HT1080 (cell line): Measurements from ENCODE around the gene DDX24. TPM values are rescaled to one million over a fixed set of nuclear protein-coding genes. Genes with fewer than 3 reads are reported as not detected.

Experiments
- DNase-seq: peaks from one replicate; pipeline ENCODE4 v3.0.0-alpha.2; 2015; ENCODE audit warnings: low read depth
- total RNA-seq: library from RNA; depleted of rRNA; stranded (reverse); fragments of >200 nt; shearing (Covaris generic); gene quantifications from 2 replicates; pipeline ENCODE4 v1.2.3, GENCODE V29; 2014

The DDX24 gene
- total RNA-seq, 1 experiment from 2014 or later = 197 TPM

DNA sequence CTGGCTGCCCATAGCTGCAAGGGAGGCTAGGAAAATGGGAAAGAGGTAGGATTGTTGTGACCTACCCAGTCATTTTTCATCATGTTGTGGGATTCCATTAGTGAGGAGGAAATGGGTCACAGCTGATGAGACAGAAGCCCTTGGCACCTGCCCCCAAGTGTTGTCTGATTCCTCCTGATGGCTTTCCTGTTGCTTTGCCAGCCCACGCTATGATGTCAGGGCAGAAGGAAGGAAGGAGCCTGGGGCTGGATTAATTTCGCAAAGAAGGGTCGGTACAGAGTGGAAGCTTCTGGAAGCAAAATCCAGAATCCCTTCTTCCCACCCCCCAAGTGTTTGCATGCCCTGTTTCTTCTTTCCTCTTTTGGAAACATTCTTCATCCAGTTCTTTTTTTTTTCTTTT, 46.1 kb downstream of the DDX24 start:
- no peak for DNase-seq

DNA sequence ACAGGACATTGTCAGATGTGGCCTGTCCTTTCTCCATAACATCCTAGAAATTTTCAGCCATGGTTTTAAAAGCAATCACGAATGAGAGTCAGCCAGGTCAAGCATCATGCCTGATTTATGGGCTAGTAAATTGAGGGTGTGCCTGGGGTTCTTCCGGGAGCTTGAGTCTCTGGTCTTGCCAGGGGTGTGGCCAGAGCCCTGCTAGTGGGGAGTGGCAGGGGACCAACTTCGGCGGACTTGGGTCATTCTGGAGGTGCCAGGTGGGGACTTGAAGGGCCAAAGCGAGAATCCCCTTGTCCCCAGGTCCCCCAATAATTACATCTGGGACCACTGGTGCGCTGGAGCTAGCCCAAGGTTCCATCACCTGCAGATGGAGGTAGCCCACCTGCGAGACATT, 49.1 kb downstream of the DDX24 start:
- no peak for DNase-seq

DNA sequence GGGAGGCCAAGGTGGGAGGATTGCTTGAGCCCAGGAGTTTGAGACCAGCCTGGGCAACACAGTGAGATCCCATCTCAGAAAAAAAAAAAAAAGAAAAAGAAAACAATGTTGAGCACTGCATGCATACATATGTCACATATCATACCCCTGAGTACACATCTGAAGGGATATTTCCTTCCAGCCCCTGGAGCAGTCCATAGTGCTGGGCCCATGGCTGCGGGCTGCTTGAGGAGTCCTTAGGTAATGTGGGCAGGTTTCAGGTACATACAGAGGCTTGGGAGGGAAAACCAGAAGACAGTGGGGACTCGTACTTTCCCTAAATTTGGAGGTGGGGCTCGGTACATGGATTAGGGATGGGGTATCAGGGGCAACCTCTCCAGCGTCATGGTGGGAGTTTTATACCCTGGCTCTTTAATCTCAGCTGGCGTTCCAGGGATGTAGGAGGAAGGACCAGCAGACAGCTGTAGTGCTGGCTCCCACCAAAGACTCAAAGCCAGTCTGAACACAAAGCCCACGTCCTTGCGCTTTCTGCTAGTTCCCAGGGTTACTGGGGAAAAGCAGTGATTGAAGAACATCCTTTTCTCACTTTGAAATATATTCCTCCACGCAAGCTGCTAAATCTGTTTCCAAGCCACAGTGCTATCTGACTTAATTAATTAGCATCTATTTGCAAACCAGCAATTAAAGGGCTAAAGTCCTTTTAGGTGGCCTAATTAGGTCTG, 49.7 kb downstream of the DDX24 start:
- no peak for DNase-seq

DNA sequence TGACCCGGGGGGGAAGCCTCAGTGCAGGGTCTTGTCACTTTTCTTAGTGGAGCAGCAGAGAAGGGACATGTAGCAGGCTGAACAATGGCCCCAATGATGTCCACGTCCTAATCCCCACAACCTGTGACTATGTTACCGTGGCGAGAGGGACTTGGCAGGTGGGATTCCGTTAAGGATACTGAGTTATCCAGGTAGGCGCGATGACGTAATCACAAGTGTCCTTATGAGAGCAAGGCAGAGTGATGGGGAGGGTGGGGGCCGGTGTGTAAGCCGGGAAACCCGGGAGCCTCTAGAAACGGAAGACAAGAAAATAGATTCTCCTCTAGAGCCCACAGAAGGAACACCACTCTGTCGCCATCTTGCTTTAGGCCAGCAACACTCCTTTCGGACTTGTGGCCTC, 50.4 kb downstream of the DDX24 start:
- no peak for DNase-seq

DNA sequence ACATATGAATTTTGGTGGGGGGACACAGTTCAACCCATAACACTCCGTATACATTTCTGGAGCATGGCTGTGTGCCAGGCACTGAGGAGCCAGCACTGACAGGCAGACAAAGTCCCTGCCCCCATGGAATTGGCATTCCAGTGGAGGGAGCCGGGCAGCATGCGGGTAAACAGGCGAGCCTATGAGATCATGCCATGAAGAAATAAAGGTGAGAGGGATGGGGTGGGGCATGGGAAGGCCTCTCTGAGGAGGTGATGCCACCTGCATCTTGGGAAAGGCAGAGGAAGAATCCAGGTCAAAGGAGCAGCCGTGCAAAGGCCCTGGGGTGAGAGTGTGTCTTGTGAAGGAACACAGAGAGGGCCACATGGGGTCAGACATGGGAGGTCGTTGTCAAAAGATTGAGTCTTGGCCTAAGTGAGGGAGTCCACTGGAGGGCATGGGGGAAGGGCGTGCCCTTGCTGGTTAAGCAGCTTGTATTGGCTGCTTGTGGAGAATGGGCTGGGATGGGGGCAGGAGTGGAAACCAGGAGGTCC, 51.3 kb downstream of the DDX24 start:
- DNase-seq = no peak

DNA sequence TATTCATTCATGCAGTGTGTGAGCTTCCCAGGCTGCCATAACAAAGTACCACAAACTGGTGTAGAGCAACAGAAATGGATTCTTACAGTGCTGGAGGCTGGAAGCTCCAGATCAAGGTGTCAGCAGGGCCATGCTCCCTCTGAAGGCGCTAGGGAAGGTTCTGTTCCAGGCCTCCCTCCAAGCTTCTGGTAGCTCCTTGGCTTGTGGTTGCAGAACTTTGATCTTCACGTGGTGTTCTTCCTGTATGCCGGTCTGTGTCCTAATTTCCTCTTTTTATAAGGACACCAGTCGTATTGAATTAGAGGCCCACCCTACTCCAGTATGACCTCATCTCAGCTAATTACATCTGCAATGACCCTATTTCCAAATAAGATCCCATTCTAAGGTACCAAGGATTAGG, 51.7 kb downstream of the DDX24 start:
- no peak for DNase-seq

DNA sequence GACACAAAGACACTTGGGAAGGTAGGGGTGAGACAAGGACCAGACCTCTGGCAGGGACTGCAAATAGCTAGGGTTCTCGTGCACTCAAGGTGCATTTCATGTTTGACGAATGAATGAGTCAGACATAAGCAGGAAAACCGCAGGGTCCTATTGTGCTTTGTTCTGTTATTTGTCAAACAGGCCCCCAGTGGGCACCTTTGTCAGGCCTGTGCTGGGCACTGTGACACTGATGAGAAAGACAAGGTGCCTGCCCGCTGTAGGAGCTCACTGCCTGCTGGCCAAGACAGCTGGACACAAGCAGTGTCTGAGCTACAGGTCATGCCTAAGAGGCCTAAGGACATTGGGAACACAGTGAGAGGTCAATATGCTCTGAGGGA, 52.6 kb downstream of the DDX24 start:
- peak; percentile 95 for DNase-seq

DNA sequence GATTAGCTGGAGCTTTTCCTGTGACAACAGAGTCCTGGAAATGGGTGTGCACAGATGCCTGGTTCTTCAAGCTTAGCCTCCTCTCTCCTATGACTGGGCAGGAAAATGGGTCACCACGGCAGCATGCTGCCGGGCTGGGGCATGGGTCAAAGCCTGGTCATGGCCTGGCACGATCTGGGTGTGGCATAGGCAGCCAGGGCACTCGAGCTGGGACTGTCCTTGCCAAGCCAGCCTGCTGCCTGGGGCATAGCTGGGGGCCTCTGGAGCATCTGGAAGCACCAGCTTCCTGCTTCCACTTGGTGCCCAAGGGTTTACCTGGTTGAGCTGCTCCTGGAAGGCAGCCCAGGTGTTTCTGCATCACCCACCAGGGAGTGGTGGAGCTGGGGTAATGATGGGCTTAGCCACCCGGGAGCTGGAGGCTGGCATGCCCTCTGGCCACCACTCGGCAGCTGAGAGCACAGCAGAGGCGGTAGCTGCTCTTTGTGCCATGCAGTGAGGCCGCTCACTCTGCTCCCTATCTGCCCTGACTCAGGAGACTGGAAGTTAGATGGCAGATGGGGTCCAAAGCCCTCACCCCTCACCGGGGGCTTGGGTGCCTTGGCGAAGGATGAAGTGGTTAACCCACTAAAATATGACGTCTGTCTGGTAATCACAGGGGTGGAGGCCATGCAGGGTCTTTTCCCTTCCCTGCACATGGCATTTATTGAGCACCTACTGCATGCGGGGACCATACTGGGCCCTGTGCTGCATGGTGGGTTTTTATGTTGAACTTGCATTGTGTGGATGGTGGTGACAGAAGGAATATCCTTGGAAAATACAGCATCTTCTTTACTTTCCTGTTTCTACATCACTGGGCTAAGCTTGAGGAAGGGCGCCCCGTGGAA, 53.2 kb downstream of the DDX24 start:
- peak; percentile 30 for DNase-seq

DNA sequence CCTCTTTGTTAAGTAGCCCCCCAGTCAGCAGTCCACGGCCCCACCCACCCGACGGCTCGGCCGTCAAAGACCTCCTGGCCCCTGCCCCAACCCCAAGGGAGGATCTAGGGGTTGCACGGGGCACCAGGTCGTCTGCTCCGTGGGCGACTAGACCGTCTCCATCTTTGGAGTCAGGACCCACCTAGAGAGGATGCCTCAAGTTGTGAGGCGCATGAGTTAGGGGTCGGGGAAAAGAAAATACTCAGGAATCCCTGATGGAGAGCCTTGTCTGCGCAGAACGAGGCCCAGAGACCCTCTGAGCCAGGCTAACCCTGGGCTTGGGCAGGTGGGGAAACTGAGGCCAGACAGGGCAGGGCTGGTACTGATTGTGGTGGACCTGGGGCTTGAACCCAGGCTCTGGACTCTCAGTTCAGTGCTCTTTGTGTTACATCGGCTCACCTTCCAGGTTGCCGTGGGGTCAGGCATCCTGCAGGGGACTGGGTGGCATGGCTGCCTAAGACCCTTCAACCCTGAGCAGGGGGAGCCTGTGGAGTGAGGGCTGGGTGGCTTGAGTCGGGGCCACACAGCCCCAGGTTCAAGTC, 54.0 kb downstream of the DDX24 start:
- DNase-seq = no peak

DNA sequence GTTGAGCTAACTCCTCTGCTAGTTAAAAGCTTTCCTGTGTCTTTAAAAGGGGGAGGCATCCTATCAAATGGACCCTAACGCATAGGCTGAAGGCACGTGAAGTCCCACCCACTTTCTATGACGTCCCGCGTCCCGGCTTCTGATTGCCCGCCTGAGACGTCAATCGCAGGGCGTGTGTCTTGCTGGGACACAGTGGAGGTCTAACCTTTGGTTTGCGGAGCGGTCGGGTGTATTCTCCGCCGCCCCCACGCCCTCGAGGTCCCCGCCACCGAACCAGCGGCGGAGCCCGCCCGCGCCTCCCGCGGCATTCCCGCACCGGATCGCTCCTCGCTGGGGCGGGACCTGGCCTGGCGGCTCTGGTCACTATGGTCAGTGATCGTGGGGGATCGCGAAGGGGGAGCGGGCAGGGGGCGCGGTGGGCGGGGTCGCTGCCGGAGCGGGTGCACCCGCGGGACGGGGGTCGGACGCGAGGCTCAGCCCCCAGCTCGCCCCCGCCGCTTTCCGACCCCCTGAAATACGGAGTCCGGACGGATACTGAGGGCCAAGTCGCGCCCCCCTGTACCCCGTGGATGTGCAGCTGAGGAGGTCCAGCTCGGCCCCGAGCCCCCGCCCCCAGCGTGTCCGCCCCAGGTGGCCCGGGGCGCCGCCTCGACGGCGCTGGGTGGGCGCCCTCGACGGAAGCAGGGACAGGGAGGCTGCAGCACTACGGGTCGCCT, 54.7 kb downstream of the DDX24 start, which contains the start of gene OTUB2:
Gene OTUB2, plus strand, starts transcription at position 168 of the 716 bp plus-strand sequence. Its CDS starts 198 bp downstream, at position 366.
- peak; percentile 99 for DNase-seq

DNA sequence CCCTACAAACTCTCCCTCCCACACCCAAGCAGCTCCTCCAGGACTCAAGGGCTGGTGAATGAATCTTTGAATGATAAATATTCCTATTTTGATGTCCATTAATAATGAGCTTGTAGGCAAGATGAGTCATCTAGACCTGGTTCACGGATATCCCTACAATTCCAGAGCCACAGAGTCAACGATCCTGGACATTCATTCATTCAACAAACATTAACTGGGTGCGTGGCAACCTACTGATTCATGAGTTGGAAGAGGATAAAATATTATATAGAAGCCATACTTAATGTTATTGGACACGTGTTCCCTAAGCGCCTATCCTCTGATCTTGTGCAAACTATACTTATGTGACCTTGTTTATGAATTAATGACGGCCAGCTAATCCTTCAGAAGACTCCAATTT, 55.3 kb downstream of the DDX24 start:
- no peak for DNase-seq

DNA sequence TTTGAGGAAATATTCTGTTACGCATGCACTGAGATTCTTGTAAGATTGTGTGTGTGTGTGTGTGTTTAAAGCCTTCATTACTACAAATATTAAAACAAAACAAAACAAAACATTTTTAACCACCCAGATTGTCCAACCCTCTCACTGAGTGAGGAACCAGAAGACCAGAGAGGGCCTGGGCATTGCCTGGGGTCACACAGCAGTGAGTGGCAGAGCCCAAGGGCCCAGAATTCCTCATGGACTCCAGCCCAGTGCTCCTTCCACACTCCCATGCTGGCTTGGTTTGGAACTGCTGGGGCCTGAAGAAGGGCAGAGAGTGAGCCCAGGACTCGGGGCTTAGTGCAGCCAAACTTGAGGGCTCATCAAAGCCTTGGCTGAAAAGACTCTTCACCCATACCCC, 56.5 kb downstream of the DDX24 start:
- DNase-seq = no peak

DNA sequence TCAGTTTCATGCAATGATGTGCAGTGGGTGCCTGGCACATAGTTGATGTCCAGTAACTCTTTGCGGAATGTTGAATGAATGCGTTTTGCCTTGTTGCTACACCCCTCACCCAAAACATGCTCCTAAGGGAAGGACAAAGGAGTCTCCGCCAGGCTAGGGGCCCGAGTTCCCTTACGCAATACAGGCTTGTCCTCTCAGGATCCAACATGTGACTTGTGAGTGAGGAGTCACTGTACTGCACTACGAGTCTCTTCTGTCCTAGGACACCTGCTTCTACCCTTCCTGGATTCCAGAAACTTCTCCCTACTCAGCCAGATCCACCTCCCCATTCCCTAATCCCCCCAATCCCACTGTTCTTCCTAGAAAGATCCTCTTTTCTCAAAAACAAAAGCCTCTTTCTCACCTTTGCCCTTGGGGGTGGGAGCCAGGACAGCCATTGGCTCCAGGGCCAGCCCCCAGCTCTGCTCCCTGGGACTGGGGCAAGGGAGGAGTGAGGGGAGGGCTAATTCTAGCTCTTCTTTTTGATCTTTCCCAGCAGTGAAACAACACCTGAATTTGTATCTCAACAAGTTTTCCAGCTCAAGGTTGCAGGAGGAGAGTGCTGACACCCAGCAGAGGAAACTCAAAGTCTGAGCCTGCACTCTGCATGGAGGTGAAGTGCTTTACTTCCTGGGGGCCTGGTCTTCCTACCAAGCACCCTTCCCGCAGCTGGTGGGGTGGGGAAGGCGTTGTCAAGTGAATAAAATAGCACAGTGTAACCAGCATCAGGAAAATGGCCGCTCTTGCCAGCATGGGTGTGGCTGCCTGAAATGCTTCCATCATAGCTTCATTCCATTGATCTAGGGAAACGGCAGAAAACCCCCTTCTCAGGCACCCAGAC, 58.2 kb downstream of the DDX24 start:
- no peak for DNase-seq

DNA sequence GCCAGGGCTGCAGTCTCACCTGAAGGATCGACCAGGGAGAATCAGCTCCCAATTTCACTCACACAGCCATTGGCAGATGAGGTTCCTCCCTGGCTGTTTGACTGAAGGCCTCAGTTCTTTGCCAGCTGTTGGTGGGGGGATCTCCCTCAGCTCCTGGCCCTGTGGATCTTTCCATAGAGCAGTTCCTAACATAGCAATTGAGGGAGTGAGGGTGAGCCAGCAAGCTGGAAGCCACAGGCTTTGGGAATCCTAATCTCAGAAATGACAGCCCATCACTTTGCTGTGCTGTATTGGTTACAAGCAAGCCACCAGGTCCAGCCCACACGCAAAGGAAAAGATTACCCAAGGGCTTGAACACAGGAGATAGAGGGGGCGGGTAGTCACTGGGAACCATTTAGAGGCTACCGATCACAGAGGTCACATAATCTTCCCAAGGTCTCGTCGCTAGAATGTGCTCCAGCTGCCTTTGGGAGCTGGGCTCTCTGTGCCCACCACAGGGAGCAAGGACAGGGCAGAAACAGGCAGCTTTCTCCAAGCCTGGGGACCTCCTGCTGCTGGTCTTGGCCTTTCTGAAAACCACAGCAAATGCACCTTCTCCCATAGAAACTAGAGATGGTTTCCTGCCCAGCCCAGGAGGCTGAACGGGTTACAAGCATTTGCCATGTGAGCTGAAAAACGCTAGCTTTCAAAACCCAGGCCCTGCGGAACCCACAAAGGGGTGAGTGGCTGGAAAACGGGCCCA, 59.4 kb downstream of the DDX24 start:
- DNase-seq = no peak

DNA sequence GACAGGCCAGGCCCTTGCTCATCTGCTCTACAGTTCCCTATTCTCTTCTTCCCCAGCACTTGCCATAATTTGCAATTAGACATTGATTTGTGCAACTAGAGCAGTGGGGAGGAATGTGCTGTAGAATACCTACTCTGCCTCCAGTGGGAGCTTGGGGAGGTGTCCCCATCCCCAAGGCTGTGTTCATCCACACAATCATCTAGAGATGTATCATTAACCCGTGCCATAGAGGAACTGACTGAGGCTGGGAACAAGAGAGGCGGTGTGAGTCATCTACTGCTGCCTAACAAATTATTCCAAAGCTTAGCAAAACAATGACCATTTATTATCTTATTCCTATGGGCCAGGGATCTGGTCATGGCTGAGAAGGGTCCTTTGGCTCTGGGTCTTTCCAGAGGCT, 60.0 kb downstream of the DDX24 start:
- DNase-seq = peak; percentile 84

DNA sequence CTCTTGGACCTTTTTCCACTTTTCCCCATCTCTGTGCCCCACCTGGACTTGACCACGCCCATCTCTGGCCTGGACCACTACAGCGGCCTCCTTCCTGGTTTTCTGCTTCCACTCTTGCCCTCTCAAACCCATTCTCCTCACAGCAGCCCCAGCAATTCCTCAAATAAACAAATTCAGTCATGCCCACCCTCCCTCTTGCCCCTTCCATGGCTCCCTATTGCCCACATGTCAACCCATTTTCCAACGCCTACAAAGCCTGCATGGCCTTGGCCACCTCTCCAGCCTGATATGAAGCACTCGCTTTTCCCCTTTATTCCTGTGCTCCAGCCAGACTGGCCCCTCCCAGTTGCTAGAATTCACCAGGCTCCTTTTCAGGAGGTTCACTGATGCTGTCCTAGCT, 60.7 kb downstream of the DDX24 start:
- DNase-seq = no peak

DNA sequence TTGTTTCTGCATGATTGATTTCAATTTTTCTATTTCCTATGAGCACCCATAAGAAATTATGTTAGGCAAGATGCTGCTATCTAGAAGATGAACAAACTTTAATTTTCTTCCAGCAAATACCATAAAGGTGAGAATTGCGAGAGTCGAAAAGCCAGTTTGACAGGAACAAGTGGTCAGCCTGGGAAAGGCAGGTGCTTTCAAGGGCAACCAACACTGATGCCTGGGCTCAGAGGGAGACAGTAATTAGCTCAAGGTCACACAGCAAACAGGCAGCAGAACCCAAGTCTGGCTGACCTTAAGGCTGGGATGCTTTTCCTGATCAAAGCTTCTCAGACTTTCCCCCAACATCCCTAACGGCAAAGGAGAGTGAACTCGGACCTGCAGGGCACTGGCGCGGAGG, 61.7 kb downstream of the DDX24 start:
- DNase-seq = no peak

DNA sequence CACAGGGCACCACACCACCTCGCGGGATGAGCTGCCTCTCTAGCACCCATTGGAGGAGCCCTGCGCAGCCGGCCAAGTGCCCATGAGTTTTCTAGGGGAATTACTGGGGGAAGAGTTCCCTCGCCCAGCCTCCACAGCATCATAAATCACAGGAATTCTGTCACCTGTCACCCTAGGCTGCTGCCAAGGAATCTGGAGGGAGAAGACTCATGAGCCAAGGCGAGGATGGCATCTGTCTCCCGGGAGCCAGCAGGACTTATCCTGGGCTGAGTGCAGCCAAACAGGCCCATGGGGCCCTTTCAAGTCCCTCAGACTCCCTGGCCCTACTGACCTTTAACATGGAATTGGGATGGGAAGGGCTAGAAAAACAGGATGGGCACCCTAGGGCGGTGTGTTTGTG, 62.7 kb downstream of the DDX24 start:
- no peak for DNase-seq

DNA sequence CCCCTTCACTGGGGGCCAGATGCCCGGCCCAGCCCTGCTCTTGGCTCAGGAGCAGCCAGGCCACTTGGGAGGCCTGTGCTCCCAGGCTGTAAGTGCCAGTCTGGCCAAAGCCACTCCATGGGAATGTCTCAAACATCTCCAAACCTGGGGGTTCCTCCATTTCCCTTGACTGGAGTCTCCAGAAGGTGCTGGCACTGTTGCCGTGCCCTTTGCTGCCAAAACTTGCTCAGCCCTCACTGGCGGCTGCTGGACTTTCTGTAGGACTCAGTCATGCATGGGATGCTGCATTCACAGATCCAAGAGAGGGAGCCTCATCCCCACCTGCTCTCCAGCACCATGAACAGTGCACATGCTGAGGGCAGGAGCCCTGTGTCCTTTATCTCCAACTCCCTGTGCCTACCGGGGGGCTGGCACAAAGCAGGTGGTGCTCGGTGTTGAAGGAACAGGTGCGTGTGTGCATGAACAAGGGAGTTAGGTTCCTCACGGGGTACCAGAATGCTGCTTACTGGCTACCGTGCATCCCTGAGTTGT, 64.5 kb downstream of the DDX24 start:
- no peak for DNase-seq
